HG03095 (cell line): ENCODE data around the gene SNX8.

ENCODE experiments used
- ATAC-seq: cut with Tn5 transposase; IDR thresholded peaks from one replicate; pipeline ENCODE4 v1.9.1; 2021; ENCODE audit warnings: moderate library complexity; ENCODE audit not compliant: unreplicated experiment

SNX8 gene

DNA sequence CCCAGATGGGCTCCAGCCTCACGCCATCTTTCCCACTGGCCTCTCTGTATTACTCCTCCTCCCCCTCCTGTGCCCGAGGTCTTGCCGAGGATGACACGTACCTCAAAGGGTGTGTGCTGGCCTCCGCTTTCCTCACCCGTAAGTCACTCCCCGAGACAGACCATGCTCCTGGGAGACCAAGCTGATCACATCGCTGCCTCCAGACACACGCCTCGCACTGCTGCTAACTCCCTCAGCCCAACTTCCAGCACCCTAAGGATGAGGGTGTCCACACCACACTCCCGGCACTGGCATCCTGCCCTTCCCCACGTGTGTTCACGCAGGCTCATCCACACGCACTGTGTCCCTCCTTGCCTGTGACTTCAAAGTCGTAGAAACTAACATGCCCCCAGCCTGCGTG is 105.5 kb downstream of the SNX8 start:
- ATAC-seq: no peak

DNA sequence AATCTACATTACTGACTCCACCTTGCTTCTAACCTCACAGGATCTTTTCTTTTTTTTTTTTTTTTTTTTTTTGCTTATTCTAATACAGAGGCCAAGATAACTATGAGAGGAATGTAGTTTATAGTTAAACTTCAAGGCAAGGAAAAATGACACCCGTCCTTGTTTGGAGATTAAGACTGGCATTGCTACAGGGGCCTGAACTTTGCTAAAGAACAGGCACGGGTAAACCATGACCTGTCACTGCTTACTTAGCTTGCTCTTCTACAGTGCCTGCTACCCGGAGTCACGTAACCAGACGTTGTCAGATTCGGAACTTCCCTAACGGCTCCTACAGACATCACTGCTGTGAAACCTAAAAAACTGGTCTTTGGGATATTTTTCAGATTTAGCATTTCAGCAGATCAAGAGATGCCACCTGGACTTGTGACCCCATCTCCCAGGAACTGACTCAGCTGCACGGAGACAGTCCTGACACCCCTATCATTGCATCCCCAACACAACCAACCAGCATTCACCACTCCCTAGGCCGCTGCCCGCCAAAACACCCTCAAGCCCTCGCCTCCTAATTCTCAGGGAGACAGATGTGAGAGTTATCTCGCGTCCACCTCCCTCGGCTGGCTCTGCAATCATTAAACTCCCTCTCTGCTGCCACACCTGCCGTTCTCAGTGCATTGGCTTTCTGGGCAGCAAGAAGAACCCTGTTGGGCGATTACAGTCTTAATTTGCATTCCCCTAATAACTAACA is 109.0 kb downstream of the SNX8 start:
- no peak for ATAC-seq

DNA sequence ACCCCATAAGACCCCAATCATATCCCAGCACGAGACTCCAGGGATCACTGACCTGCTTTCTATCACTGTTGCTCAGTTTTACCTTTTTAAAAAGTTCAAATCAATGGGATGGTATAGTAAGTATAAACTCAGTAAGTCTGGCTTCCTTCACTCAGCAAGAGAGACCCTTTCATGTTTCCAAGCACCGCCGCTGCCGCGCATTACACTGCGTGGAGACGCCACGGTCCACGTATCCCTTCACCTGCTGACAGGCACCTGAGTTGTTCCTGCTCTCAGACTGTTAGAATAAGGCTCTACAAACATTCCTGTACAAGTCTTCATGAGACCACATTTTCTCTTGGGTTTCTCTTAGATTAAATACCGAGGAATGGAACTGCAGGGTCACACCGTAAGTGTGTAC is 109.8 kb downstream of the SNX8 start:
- no peak for ATAC-seq

DNA sequence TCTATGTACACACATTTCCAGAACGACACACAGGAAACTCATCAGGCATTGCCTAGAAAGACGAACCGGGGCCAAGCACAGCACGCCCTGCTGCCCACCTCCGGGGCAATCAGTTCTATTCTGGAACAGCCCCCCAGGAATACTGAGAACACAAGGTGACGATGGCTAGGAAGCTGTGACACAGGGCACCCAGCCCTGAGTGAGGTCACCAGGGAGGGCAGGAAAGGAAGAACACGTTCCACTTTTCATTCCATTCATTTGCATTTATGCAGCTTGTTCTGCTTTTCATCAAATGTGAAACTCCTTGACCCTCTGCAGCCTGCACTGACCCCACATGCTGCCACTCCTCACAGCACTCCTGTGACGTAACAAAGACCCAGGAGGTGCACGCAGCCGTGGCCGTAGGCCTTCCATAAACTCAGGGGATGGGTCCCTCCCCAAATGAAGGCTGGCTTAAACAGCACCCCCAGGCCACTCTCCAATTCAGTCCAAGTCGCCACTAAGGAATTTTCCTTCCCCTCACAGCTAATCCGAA is 110.4 kb downstream of the SNX8 start:
- no peak for ATAC-seq

DNA sequence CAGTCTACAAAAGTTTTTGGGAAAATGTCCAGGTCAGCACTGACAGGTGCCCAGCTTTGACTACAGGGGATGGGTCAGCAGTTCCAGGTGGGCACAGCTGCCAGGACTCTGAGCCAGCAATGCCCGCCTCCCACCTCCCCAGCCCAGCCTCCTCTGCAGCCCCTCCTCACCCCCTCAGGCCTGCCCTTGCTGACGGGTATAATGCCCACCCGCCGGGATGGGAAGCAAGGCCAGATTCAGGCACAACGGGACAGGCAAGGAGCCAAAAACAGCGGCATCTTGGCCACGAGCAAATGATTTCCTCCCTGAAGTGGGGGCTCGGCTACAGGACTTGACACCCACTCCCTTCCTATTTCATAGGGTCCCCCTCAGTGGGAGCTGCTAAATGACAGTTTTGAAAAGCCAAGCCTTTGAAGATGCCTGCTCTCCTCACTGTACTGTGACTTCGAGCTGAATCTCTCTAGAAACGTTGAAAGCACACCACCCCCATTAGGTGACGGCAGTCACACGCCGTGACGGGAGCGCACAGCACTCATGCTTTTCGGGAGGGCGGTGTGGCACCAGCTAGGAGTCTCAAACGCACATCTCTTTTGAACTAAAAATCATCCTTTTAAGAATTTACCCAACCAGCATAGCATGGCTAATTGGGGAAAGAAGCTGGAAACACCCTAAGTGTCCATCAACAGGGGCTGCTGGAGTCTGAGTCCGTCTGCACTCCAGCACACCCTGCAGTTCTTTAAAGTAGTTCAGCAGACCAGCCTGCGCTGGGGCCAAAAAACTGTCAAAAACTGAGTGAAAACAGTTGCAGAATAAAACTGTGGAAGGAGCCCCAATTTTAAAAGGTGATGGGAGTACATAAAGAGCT is 111.1 kb downstream of the SNX8 start:
- no peak for ATAC-seq

- ATAC-seq: no peak
These were observed 111.9 kb downstream of the SNX8 start for GRCh38 chr7:2202361-2202761.
